ENCODE measurements around the gene CNTNAP5.

Gene CNTNAP5

DNA sequence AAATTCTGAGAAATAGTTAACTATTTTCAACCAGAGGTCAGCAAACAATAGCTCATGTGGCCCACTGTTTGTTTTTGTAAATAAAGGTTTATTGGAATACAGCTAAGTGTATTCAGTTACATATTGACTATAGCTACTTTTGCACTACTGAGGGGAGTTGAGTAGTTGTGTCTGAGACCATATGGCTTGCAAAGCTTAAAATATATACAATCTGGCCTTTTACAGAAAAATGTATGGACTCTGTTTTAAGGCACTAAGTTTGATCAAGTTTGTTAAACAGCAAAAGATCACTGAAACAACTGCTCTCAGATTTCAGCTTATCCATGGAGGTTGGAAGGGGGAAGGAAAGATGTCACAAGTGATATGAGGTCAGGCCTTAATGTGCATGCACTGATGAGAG, 667.1 kb downstream of the CNTNAP5 start:
- Histone ChIP-seq H4K5ac (ENCODE audit: low read length) (no peak overlapping the region), H2BK15ac (replicated peaks; ENCODE audit: low read depth) (no peak overlapping the region), H3K4me1 (ENCODE audit: control insufficient read depth, low read depth, low read length) (no peaks in the 10 kb centered on the region), H3K56ac (ENCODE audit: low read length) (no peak overlapping the region), H2BK5ac (ENCODE audit: low read length) (no peak overlapping the region), H3K23ac (ENCODE audit: low read length) (no peak overlapping the region), H3K4me3 (ENCODE audit: low read length) (no peak overlapping the region), H3K9ac (ENCODE audit: low read length) (no peak overlapping the region), H2AK5ac (ENCODE audit: low read length) (no peak overlapping the region), H3K79me2 (ENCODE audit: control insufficient read depth, insufficient read depth, low read length) (no peaks in the 10 kb centered on the region), H4K8ac (ENCODE audit: low read depth, low read length) (no peak overlapping the region), H2BK120ac (ENCODE audit: low read depth, low read length) (no peak overlapping the region), H3K18ac (ENCODE audit: low read length) (no peak overlapping the region), H3K36me3 (ENCODE audit: control insufficient read depth, insufficient read depth, low read length) (no peaks in the 10 kb centered on the region), H3K4me2 (ENCODE audit: low read length) (no peak overlapping the region), H3K27ac (ENCODE audit: low read depth, low read length) (no peak overlapping the region), H3K79me1 (ENCODE audit: low read length) (no peaks in the 10 kb centered on the region), H3K27me3 (ENCODE audit: insufficient read depth, low read length, poor library complexity) (no peaks in the 10 kb centered on the region), H3K4ac (ENCODE audit: low read depth, low read length) (no peak overlapping the region)
- no peak for DNase-seq

DNA sequence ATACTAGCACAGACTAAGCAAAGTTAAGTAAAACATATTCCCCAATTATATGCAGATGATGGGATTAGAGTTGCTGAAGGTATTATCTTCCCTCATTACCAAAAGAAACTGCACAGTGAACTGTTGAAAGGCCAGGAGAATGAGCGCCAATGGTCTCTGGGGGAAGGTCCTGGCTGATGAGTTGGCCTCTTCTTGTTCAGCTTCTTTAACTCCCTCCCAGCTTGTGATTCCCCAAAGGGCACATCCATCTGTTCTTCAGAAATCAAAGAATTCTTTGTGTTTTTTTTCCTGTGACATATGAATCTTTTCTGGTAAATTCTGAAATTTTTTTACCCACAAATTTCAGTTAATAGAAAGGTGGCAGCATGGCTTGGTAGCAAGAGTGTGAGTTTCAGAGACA, 667.6 kb downstream of the CNTNAP5 start:
- H3K56ac ChIP-seq (ENCODE audit: low read length) = no peak overlapping the region
- H2BK15ac ChIP-seq (replicated peaks; ENCODE audit: low read depth) = no peak overlapping the region
- no peak overlapping the region for H3K4ac ChIP-seq (ENCODE audit: low read depth, low read length)
- no peaks in the 10 kb centered on the region for H3K79me1 ChIP-seq (ENCODE audit: low read length)
- WGBS (ENCODE audit: extremely low coverage, insufficient coverage, low lambda C conversion rate) = no CpG with 5 or more reads among the region's 1 CpG
- H3K4me2 ChIP-seq (ENCODE audit: low read length) = no peak overlapping the region
- no peak overlapping the region for H3K4me3 ChIP-seq (ENCODE audit: low read length)
- H3K23ac ChIP-seq (ENCODE audit: low read length) = no peak overlapping the region
- H2BK5ac ChIP-seq (ENCODE audit: low read length) = no peak overlapping the region
- no peak overlapping the region for H2AK5ac ChIP-seq (ENCODE audit: low read length)
- no peaks in the 10 kb centered on the region for H3K36me3 ChIP-seq (ENCODE audit: control insufficient read depth, insufficient read depth, low read length)
- H2BK120ac ChIP-seq (ENCODE audit: low read depth, low read length) = no peak overlapping the region
- DNase-seq = no peak
- no peak overlapping the region for H3K27ac ChIP-seq (ENCODE audit: low read depth, low read length)
- H3K9ac ChIP-seq (ENCODE audit: low read length) = no peak overlapping the region
- no peak overlapping the region for H4K5ac ChIP-seq (ENCODE audit: low read length)
- no peaks in the 10 kb centered on the region for H3K79me2 ChIP-seq (ENCODE audit: control insufficient read depth, insufficient read depth, low read length)
- H4K8ac ChIP-seq (ENCODE audit: low read depth, low read length) = no peak overlapping the region
- no peak overlapping the region for H3K18ac ChIP-seq (ENCODE audit: low read length)
- H3K27me3 ChIP-seq (ENCODE audit: insufficient read depth, low read length, poor library complexity) = no peaks in the 10 kb centered on the region
- no peaks in the 10 kb centered on the region for H3K4me1 ChIP-seq (ENCODE audit: control insufficient read depth, low read depth, low read length)

DNA sequence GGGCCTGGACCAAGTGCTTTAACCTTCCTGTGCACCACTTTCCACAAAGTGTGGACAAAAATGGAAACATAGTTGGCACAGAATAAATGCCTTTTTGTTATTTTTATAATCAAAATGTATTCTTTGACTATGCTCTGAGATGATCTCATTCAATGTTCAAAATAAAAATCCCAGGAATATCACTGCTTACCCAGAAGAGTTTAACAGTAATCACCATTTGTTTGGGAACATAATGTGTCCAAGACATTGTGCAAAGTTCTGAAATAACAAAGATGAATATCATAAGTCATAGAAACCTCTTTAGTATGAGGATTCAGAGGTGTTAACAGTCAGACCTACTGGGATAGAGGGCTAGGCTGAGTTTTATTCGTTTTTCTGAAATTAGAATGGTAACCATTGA, 668.1 kb downstream of the CNTNAP5 start:
- H3K4me3 ChIP-seq (ENCODE audit: low read length) = no peak overlapping the region
- no peak overlapping the region for H3K27ac ChIP-seq (ENCODE audit: low read depth, low read length)
- no peak overlapping the region for H3K4ac ChIP-seq (ENCODE audit: low read depth, low read length)
- DNase-seq = no peak
- no peaks in the 10 kb centered on the region for H3K79me1 ChIP-seq (ENCODE audit: low read length)
- H2BK120ac ChIP-seq (ENCODE audit: low read depth, low read length) = no peak overlapping the region
- no peak overlapping the region for H3K23ac ChIP-seq (ENCODE audit: low read length)
- no peak overlapping the region for H4K5ac ChIP-seq (ENCODE audit: low read length)
- WGBS (ENCODE audit: extremely low coverage, insufficient coverage, low lambda C conversion rate) = no CpG with 5 or more reads among the region's 1 CpG
- H3K18ac ChIP-seq (ENCODE audit: low read length) = no peak overlapping the region
- H3K4me2 ChIP-seq (ENCODE audit: low read length) = no peak overlapping the region
- H2BK5ac ChIP-seq (ENCODE audit: low read length) = no peak overlapping the region
- H3K9ac ChIP-seq (ENCODE audit: low read length) = no peak overlapping the region
- H3K79me2 ChIP-seq (ENCODE audit: control insufficient read depth, insufficient read depth, low read length) = no peaks in the 10 kb centered on the region
- no peak overlapping the region for H4K8ac ChIP-seq (ENCODE audit: low read depth, low read length)
- no peak overlapping the region for H2AK5ac ChIP-seq (ENCODE audit: low read length)
- no peaks in the 10 kb centered on the region for H3K36me3 ChIP-seq (ENCODE audit: control insufficient read depth, insufficient read depth, low read length)
- no peaks in the 10 kb centered on the region for H3K27me3 ChIP-seq (ENCODE audit: insufficient read depth, low read length, poor library complexity)
- H2BK15ac ChIP-seq (replicated peaks; ENCODE audit: low read depth) = no peak overlapping the region
- no peak overlapping the region for H3K56ac ChIP-seq (ENCODE audit: low read length)
- H3K4me1 ChIP-seq (ENCODE audit: control insufficient read depth, low read depth, low read length) = no peaks in the 10 kb centered on the region

DNA sequence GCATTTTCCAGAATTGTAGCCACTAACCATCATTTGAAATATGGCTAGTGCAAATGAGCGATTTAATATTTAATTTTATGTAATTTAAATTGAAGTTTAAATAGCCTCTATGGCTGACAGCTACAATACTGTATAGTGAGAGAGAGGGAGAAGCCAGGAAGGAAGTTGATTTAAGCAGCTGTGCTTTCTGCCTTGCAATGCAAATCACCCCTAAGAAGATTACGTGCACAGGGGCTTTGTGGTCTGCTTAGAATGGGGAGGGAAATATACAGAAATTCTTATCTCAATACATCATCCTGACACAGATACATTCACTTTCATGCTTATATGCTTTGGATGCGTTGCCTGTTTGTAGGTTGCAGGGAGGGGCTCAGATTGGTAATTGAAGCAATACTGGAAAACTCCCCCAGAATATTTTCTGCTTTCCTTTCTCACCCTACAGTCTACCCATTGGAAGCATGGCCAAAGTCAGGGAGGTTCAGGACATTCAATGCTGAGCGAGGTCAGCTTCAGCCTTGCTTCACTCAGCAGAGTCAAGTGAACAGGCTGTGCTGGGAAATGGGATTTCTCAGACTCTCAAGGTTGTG, 674.0 kb downstream of the CNTNAP5 start:
- no peaks in the 10 kb centered on the region for H3K4me1 ChIP-seq (ENCODE audit: control insufficient read depth, low read depth, low read length)
- no peak overlapping the region for H2BK15ac ChIP-seq (replicated peaks; ENCODE audit: low read depth)
- no peaks in the 10 kb centered on the region for H3K79me2 ChIP-seq (ENCODE audit: control insufficient read depth, insufficient read depth, low read length)
- no peak overlapping the region for H3K18ac ChIP-seq (ENCODE audit: low read length)
- H3K36me3 ChIP-seq (ENCODE audit: control insufficient read depth, insufficient read depth, low read length) = no peaks in the 10 kb centered on the region
- H2AK5ac ChIP-seq (ENCODE audit: low read length) = no peak overlapping the region
- no peak overlapping the region for H4K8ac ChIP-seq (ENCODE audit: low read depth, low read length)
- H3K56ac ChIP-seq (ENCODE audit: low read length) = no peak overlapping the region
- no peak overlapping the region for H2BK5ac ChIP-seq (ENCODE audit: low read length)
- no peak overlapping the region for H3K4me2 ChIP-seq (ENCODE audit: low read length)
- H3K27ac ChIP-seq (ENCODE audit: low read depth, low read length) = no peak overlapping the region
- no peak overlapping the region for H3K4me3 ChIP-seq (ENCODE audit: low read length)
- no peak for DNase-seq
- no CpG with 5 or more reads among the region's 4 CpGs for WGBS (ENCODE audit: extremely low coverage, insufficient coverage, low lambda C conversion rate)
- H3K9ac ChIP-seq (ENCODE audit: low read length) = no peak overlapping the region
- H4K5ac ChIP-seq (ENCODE audit: low read length) = no peak overlapping the region
- no peaks in the 10 kb centered on the region for H3K27me3 ChIP-seq (ENCODE audit: insufficient read depth, low read length, poor library complexity)
- no peak overlapping the region for H3K4ac ChIP-seq (ENCODE audit: low read depth, low read length)
- H3K23ac ChIP-seq (ENCODE audit: low read length) = no peak overlapping the region
- no peak overlapping the region for H2BK120ac ChIP-seq (ENCODE audit: low read depth, low read length)
- no peaks in the 10 kb centered on the region for H3K79me1 ChIP-seq (ENCODE audit: low read length)

DNA sequence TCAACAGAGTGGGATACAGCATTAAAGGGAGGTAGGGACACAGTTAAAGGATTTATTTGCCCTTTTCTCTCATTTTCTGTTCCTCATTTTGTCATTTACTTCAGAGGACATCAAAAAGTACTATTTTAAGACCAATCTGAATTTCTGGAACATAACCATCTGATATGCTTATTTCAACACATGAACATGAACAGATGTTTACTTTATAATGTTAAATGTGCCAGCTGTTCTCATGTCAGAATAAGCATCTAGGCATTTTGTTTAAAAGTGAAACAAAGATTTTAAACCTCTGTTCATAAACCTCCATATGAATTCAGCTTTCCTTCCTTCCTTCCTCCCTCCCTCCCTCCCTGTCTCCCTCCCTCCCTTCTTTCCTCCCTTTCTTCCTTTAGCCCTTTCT, 677.7 kb downstream of the CNTNAP5 start:
- H2BK15ac ChIP-seq (replicated peaks; ENCODE audit: low read depth) = no peak overlapping the region
- H3K4me3 ChIP-seq (ENCODE audit: low read length) = no peak overlapping the region
- no peaks in the 10 kb centered on the region for H3K79me2 ChIP-seq (ENCODE audit: control insufficient read depth, insufficient read depth, low read length)
- H3K4me2 ChIP-seq (ENCODE audit: low read length) = no peak overlapping the region
- H3K56ac ChIP-seq (ENCODE audit: low read length) = no peak overlapping the region
- no peak overlapping the region for H3K27ac ChIP-seq (ENCODE audit: low read depth, low read length)
- no peak overlapping the region for H3K9ac ChIP-seq (ENCODE audit: low read length)
- H2AK5ac ChIP-seq (ENCODE audit: low read length) = no peak overlapping the region
- H4K5ac ChIP-seq (ENCODE audit: low read length) = no peak overlapping the region
- no peak overlapping the region for H3K18ac ChIP-seq (ENCODE audit: low read length)
- H3K79me1 ChIP-seq (ENCODE audit: low read length) = no peaks in the 10 kb centered on the region
- no peaks in the 10 kb centered on the region for H3K36me3 ChIP-seq (ENCODE audit: control insufficient read depth, insufficient read depth, low read length)
- no peaks in the 10 kb centered on the region for H3K4me1 ChIP-seq (ENCODE audit: control insufficient read depth, low read depth, low read length)
- no peak overlapping the region for H3K23ac ChIP-seq (ENCODE audit: low read length)
- H3K4ac ChIP-seq (ENCODE audit: low read depth, low read length) = no peak overlapping the region
- no peaks in the 10 kb centered on the region for H3K27me3 ChIP-seq (ENCODE audit: insufficient read depth, low read length, poor library complexity)
- no peak for DNase-seq
- H4K8ac ChIP-seq (ENCODE audit: low read depth, low read length) = no peak overlapping the region
- H2BK5ac ChIP-seq (ENCODE audit: low read length) = no peak overlapping the region
- no peak overlapping the region for H2BK120ac ChIP-seq (ENCODE audit: low read depth, low read length)

DNA sequence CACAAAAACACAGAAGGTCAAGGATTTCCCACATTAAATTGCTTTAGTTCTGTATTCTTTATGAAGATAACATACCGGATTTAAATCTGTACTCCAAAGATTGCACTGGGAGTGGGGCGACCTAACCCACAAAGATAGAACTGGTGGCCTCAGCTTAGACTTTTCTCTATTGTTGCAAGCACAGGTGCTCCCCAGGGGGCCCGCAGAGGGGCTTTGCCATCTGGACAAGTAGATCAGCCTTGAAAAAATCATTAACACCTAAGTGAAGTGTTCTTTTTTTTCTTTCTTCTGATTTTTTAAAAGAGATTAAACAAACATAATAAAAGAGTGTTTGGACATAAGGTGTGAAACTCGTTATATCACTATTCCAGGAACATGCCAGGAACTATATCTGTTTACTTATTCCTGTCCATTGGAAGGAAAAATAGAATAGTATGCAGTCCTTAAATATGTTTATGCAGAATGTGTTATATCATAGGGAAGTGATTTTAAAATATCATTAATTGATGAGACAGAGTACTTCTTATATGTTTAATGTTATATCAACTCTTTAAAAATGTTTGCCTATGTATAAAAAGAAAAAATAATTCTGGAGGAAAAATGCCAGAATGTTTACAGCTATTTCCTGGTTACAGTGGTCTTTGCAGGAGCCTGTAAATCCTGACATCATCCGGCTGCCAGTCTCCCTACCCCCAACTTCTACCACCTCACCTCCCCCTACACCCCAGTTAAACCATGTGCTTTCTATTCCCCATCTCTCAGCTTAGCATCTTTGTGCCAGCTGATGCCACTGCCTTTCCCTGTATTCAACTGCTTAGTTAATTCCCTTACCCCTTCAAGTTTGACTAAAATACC, 679.2 kb downstream of the CNTNAP5 start:
- WGBS (ENCODE audit: extremely low coverage, insufficient coverage, low lambda C conversion rate) = no CpG with 5 or more reads among the region's 5 CpGs
- Histone ChIP-seq H3K56ac (ENCODE audit: low read length) (no peak overlapping the region), H3K9ac (ENCODE audit: low read length) (no peak overlapping the region), H3K23ac (ENCODE audit: low read length) (no peak overlapping the region), H3K79me1 (ENCODE audit: low read length) (no peaks in the 10 kb centered on the region), H3K27me3 (ENCODE audit: insufficient read depth, low read length, poor library complexity) (no peaks in the 10 kb centered on the region), H3K18ac (ENCODE audit: low read length) (no peak overlapping the region), H2BK5ac (ENCODE audit: low read length) (no peak overlapping the region), H3K79me2 (ENCODE audit: control insufficient read depth, insufficient read depth, low read length) (no peaks in the 10 kb centered on the region), H3K27ac (ENCODE audit: low read depth, low read length) (no peak overlapping the region), H2AK5ac (ENCODE audit: low read length) (no peak overlapping the region), H4K8ac (ENCODE audit: low read depth, low read length) (no peak overlapping the region), H2BK120ac (ENCODE audit: low read depth, low read length) (no peak overlapping the region), H3K4me1 (ENCODE audit: control insufficient read depth, low read depth, low read length) (no peaks in the 10 kb centered on the region), H3K36me3 (ENCODE audit: control insufficient read depth, insufficient read depth, low read length) (no peaks in the 10 kb centered on the region), H2BK15ac (replicated peaks; ENCODE audit: low read depth) (no peak overlapping the region), H4K5ac (ENCODE audit: low read length) (no peak overlapping the region), H3K4me3 (ENCODE audit: low read length) (no peak overlapping the region), H3K4me2 (ENCODE audit: low read length) (no peak overlapping the region), H3K4ac (ENCODE audit: low read depth, low read length) (no peak overlapping the region)
- DNase-seq = no peak
